HTR-8/SVneo (cell line): Measurements from ENCODE around the gene ITGB4.
A peak's percentile ranks its signal among the peaks of the same experiment; 100 is the strongest.
"Not testable (repeated sequence)": the region's sequence is repeated elsewhere in the genome, so short reads cannot be mapped to it uniquely, and the experiment has no call there.

Source experiments
- DNase-seq: peaks from one replicate; pipeline ENCODE4 v3.0.0; 2011; ENCODE audit warnings: low spot score, mixed read lengths; ENCODE audit not compliant: insufficient read length
- FAIRE-seq: peaks from 2 replicates; lab custom pipeline; 2011; peaks lifted over from hg19 to GRCh38; lab: Jason Lieb, UNC

The ITGB4 gene

DNA sequence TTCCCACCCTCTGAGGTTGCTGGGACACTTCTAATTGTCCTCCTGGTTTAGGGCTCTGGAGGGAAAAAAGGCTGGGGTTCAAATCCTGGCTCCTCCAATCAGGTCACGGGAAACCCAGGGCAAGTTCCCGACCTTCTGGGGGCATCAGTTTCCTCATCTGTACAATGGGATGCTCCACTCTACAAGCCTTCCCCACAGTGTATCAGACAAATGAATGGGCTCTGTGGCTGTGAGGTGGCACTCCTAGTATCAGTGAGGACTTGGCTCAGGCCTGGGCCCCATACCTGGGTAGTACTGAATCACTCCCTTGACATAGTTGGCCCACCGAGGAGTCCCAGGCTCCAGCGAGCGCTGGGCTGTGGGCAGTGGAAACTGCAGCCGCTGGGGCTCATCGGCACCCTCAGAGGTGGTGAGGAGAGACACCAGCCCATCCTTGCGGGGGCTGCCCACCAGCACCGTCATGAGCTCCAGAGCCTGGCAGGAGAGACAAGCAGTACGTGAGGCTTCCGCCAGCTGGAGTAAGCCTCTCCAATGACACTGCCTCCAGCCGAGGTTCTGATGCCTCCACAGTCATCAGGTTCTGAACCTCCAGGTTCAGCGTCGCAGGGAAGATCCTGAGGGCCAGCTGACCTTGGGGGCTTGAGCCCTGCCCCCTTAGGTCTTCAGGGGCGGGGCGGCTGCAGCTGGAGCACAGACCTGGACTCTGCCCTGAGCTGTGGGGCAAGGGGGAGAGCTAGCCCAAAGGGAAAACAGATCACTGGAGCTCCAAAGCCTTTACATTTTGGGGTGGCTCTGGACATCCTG lies 42.6 kb downstream of the ITGB4 start:
- no peak for DNase-seq
- FAIRE-seq = no peak

DNA sequence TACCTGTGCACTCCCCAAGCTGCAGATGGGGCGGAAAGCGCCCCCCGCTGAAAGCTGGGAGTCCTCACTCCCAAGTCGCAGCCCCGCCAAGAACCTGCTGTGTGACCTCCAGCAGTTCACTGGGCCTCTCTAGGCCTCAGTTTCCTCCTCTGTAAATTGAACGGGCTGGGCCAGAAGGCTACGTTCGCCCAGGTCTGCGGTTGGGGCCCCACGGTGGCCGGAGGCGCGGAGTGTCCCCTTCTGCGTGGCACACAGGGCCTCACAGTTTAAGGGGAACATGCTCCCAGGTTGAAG lies 43.1 kb downstream of the ITGB4 start:
- no peak for FAIRE-seq

DNA sequence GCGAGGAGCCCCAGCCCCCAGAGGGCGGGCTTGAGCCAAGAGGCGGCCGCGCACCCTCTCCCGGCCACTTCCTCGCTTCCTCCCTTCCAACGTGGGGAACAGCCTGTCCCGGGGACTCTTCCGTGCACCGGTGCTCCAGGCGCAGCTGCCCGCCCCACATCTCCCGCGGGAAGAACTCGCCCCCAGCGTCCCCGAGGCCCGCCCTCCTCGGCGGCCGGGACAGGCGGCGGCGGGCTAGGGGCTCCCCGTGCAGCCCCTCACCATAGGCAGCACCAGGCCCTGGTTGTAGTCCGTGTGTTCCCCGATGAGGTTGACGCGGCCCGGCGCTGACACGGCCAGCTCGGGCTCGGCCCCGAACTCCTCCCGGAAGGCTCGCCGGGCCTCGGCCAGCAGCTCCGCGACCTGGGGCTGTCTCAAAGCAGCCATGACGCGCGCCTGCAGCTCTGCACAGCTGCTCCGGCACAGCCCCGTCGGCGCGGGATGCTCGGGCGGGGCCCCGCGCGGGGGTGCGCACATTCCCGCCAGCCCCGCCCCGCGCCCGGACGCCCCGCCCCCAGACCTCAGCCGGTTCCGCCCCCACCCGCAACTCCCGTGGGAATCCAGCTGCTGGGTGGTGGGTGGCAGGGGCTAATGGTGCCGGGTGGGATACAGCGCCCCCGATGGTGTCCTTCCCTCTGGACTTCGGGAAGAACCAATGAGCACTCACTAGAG lies 43.6 kb downstream of the ITGB4 start, which contains the start of gene GALK1:
Gene GALK1 (minus strand): TSS at position 482 of the 711 bp plus-strand sequence. CDS start 56 bp downstream, at position 426.
- FAIRE-seq (peak; percentile 88), DNase-seq (peak; percentile 87)

More for the DNA sequence above, 43.1 kb downstream of the ITGB4 start:
- DNase-seq = no peak

DNA sequence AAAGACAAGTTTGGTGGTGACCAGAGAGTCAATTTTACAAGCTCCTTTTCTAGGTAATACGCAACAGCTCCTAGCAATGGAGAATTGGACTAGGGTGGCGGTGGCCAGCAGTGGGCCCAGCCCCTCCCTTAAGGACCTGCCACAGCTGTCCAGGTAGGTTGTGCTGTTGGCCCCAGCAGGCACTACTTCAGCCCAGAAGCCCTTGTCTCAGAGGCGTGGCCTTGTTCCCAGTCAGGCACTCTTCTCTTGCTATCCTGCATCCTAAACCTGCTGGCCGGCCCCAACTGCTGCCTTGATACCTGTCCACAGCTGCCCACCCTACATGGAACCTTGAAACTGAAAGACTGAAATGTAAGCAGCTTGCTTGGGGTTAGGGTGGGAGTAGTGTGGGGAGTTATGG lies 44.7 kb downstream of the ITGB4 start:
- FAIRE-seq = no peak
- no peak for DNase-seq

DNA sequence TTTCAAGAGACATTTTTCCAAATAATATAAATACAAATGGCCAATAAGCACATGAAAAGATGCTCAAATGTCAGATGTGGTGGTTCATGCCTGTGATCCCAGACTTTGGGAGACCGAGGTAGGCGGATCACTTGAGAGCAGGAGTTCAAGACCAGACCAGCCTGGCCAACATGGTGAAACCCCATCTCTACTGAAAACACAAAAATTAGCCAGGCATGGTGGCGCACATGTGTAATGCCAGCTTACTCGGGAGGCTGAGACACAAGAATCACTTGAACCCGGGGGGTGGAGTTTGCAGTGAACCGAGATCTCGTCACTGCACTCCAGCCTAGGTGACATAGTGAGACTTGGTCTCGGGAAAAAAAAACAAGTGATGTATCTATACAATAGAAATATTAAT lies 46.6 kb downstream of the ITGB4 start:
- DNase-seq = no peak
- FAIRE-seq = no peak

DNA sequence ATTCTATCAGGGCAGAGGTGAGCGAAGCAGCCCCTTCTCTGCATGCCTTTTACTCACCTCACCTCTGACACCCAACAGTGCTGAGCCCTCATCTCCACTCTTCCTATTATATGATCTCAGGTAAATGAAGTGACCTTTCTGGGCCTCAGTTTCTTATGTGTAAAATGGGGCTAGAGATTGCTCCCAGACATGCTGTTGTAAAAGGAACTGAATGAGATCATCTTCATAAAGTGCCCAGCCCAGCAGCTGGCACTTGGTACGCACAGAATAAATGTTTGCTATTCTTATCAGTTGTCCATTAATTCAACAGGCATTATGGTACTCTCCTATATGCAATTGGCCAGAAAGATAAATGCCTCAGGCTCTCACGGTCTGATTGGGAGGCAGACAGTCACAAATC lies 48.3 kb downstream of the ITGB4 start:
- FAIRE-seq (no peak), DNase-seq (no peak)

DNA sequence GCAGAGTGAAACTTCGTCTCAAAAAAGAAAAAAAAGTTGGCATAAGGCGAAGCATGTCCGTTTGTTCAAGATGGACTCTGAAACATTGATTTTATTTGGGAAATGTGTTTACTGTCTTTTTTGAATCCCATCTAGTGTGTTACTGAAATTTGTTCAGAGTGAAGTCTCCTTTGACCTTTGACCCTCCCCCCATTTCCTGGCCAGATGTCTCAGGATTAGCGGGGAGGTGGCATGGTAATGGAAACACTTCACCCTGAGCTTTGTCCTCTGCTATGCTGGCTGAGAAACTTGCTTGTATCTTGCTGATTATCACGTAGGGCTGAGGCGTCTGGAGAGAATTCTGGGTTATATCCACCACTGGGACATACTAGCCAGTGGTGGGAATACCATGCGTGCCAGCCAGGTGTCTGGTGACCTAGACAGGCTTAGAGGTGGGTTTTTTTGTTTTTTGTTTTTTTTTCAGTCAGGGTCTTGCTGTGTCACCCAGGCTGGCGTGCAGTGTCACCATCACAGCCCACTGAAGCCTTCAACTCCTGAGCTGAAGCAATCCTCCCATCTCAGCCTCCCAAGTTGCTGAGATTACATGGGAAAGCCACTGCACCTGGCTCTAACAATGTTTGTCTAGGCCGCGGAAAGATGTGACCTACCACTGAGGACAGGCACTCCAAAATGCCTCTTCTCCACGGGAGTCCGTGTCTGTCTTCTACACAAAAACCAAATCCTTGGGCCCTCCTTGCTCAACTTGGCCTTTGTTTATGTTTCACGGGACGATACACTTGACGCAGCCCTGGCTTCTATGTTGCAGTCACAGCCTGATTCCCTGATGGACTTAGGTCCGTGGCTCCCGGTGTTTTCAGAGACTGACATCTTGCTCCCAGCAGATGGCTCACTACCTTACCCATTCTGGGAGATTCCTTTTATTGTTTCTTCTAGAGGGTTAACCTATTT lies 50.3 kb downstream of the ITGB4 start:
- DNase-seq = no peak
- FAIRE-seq = no peak

DNA sequence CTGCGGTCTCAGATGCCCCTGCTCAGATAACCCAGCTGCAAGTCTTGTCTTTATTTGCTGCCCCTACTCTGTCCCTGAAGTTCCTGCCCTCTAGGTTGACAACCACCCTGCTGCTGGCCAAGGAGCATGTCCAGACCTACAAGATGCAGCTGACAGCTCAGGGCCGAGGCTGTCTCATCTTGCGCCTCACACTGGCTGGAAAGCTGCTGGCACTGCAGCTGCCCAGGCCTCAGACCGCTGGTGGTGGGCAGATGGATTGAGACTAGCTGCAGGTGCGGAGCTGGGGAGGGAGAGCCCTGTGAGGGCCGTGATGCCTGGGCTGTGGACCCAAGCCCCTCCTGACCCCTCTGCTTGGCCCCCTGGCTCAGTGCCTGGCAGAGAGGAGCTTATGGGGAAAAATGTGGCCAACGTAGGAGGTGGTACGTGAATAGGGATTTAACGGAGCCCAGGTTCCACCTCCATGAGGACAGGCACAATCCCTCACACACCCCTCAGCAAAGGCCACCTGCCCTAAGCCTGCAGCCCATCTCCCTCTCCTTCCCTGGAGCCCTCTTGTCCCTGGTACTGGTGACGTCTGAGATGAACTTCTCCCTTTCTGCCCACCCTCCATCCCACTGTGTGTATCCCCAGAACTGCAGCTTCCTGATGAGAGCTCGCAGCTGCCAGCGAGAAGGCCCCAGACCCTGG lies 52.0 kb downstream of the ITGB4 start:
- DNase-seq (no peak), FAIRE-seq (no peak)

DNA sequence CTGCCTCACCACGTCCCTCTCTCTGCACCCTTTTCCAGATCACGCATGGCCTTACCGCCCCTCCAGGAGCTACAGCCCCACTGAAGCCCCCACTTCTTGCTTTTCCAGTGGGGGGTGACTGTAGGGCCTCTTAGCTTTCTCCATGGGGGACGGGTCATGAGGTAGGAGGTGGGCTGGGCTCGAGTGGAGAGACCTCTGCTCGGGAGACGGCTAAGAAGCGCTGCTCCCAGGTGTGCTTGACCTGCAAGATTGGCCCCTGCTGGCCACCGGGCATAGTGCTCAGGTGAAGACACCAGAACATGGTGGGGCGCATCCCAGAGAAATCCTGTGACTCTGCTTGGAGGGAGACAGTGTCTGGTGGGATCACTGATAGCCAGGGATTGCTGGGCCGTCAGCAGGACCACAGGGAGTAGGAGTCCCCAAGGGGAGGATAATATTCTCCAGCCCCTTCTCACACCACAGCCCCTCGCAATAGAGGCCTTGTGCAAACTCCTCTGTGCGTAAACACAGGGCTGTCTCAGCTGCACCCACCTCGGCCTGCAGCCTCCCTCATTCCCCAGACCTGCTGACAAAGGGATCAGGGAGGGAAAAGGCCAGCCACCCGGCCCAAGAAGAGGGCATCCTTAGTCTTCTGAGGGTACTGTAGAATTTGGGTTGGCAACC lies 52.7 kb downstream of the ITGB4 start:
- DNase-seq (no peak), FAIRE-seq (no peak)

DNA sequence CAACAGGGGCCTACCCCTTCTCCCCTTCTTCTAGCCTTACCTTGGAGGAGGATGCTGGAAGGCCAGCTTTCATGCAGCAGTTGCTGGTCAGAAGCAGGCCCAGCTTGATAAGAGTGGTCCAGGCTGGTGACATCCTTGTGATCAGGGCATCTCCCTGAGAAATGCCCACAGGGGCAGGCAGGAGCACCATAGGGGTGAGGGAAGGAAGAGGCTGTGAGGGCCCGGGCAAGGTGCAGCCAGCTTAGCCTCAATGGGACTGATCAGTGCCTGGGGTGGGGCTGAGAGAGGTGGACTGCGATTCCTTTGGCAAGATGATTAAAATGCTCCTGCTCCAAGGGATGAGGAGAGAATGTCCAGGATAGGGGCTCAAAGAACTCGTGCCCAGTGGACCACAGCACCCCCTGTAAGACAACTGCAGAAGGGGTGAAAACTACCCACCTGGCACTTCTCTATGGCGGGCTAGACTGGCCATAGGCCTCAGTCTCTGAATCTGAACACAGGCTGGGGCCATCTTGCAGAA lies 53.3 kb downstream of the ITGB4 start:
- no peak for FAIRE-seq

DNA sequence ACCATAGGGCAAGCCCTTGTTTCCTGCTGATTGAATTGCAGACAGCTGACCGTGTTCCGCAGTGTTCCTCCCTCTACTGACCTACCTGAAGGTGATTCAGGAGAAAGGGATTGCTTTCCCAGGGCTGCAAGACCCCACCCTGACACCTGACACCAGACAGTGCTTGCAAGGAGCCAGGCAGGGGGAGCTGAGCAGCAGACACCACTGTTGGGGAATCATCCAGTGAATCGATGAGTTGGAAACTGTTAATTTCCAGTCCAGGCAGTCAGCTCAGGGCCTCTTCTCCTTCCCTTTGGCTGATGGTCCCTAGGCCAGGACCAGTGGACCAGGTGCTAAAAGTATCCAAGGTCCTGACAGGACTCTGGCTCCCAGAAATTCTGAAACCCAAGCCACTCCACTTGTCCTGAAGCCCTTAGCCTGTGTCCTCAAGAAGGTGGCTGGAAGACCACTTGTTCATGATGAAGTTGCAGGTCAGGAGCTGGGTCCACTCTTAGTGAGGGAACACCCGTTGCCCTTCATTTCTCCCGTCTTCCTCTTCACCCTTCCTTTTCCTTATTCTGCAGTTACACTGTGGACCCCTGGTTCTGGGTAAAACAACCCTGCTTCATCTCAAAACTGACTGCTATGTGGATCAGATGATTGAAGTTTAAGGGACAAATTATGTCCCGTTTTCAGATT lies 53.9 kb downstream of the ITGB4 start:
- DNase-seq = no peak
- FAIRE-seq = no peak

More for the DNA sequence above, 53.3 kb downstream of the ITGB4 start:
- no peak for DNase-seq

DNA sequence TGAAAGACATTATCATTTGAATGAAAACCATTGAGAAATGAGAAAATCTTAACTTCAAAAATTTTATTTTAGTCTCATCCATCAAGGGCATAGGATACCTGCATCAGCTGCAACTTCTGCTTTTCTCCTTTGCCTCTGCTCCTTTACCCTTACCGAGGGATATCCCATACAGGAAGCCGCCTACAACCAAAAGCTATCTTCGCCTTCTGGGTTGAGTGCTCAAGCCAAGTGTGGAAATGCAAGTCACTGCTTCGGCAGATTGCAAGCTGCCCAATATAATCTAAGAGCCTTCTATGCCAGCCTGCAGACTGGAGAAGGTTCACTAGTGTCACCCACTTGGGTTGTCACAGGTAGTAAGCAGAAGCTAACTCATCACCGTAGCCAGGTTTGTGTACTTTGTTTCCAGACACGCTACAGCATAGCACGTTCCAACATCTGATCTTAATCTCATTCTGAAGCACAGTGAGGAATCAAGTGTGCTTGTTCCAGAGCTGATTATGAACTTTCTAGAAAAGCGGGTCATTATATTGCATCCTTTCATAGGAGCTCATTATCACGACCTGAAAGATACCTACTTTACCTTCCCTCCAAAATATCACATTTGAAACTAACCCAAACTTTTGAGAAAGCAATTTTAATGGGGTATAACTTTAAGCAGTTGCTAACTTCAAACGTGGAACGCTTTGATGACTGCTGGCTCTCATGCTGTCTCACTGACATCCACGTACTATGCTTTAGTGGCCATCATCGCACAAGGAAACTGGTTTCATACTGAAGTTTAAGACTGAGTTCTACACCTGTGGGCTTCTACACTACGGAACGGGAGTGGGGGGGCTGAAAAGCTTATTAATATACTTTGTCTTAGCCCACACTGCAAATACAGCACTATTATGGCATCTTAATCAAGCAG lies 55.4 kb downstream of the ITGB4 start:
- FAIRE-seq (no peak), DNase-seq (no peak)

DNA sequence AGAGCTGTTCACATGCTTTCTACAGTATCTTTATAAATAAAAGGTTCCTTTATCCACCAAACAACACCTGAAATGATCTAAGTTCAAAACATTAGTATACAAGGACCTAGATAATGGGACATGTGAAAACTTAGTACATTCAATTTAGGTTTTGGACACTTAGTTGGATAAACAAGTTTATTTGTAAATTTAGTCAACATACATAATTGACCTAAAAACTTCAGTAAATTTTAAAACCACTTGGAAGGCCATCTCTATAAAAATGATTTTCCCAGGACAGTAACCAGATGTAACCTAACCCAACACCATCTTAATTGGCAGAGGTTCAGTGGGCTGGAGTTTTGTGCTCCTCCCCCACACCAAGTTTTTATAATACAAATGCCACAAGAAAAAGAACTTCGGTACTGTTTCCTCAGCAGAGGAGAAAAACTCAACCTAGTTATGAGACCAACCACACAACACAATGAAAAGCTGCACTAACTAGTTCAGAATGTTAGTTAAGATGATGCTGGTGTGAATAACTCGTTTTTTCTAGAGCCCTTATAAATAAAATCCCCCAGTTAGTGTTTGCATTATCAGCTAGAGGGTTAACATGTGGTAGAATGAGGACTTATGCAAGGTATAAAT lies 56.1 kb downstream of the ITGB4 start:
- DNase-seq (no peak), FAIRE-seq (no peak)

DNA sequence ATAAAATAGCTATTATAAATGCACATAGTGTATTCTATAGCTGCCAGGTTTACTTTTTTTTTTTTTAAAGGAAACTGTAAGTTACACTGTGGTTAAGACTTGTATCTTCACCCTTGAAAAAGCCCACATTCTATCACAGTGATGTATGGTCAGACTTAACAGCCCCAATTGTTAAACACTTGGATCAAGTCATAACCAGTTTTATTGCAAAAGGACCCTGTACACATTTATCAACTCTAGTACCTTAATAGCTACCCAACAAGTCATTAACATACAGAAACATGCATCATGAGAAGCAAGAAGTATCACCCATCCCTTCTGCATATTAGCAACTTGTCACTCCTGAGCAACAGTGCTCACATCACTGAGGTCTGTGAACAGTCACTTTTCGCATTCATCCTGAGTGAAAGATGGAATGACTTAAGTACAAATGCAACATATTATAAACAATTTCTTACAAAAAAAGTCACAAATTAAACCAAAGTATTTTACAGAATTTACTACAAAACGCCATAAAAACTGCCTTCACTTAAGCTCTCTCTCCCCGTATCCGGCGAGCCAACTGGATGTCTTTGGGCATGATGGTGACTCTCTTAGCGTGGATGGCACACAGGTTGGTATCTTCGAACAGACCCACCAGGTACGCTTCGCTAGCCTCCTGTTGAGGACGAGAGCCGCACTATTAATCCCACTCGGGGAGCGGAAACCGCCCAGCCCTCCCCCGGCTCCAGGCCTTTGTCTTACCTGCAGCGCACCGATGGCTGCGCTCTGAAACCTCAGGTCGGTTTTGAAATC lies 57.0 kb downstream of the ITGB4 start:
- not testable (repeated sequence) for FAIRE-seq, DNase-seq

DNA sequence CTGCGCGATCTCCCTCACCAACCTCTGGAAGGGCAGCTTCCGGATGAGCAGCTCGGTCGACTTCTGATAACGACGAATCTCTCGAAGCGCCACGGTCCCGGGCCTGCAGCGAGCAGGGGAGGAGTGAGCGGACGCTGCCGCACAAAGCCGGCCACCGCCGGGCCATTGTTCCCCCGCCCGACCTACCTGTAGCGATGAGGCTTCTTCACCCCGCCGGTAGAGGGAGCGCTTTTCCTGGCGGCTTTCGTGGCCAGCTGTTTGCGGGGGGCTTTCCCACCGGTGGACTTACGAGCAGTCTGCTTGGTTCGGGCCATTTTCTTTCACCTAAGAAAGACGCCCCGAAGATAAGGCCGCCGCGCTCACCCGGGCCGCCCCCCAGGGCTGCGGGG lies 57.6 kb downstream of the ITGB4 start:
- FAIRE-seq (no peak), DNase-seq (no peak)

DNA sequence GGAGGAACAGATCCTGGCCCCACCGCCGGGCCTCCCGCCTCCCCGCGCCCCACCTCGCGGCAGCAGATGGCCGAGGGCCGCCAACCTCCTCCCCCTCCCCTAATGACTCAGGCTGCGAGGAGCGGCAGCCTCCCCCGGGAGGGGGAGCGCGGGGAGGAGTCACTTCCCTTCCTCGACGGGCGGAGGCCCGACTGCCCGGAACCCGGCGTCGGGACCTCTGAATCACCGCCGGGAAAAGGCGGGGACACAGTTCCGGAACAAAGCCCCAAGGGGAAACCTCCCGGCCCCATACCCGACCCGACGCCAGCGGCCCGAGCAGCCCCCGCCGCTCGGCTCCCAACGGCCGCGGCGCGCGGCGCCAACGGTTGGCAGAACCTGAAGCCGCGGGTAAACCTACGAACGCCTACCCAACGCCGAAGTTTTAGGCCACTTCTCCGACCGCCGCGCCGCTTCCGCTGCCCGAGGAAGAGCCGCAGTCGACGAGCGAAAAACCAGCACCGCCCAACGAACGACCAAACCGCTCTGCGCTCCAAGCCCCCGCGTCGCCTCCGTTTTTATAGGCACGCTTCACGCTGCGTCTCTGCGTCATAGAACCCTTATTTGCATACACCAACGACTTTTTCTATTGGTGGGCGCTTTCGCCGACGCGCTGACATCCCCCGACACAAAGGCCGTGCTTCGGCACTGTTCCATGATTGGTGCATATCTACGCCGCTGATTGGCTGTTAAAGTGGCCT lies 58.2 kb downstream of the ITGB4 start:
- peak; percentile 100 for DNase-seq
- peak; percentile 92 for FAIRE-seq
